K562 (cell line): ENCODE measurements around the gene B4GALT1. TPM values are rescaled to one million over a fixed set of nuclear protein-coding genes. Genes with fewer than 3 reads are reported as not detected.

Experiments
- ATAC-seq: fragments of 200-7000 bp; cut with Tn5 transposase; 3 replicates; pipeline ENCODE4 v1.9.1; 2020; ENCODE audit warnings: moderate library complexity
- BruUV-seq: library from RNA; stranded (reverse); fragments of 400-500 nt; replicated peaks from 2 replicates; lab custom pipeline; 2021; lab: Mats Ljungman, UMichigan
- CTCF ChIA-PET: fragments of 300-600 bp; formaldehyde crosslinking; extraction: SDS; loops from one replicate; lab custom pipeline; 2021; ENCODE audit warnings: low intra/inter-chr PET ratio; lab: Yijun Ruan, JAX
- POLR2A ChIA-PET: fragments of 300-600, 350-650 bp; sonication (Branson Sonifier 250); formaldehyde crosslinking; extraction: SDS; loops from one replicate; lab custom pipeline; 2021; ENCODE audit warnings: antibody characterized with exemption, inconsistent platforms; lab: Yijun Ruan, JAX
- DNase-seq, 4 experiments: peaks; one replicate each; pipeline versions ENCODE4 v3.0.0 to v3.0.0-alpha.2; 2011 to 2018; ENCODE audit warnings: low spot score in 3 of 4, mixed read lengths in 3 of 4; ENCODE audit errors: extremely low read depth in 1 of 4
- FAIRE-seq: peaks from 2 replicates; lab custom pipeline; 2011; peaks lifted over from hg19 to GRCh38; lab: Jason Lieb, UNC
- H2AFZ ChIP-seq: 2 replicates; pipeline ENCODE4 v1.6.0; 2011; ENCODE audit warnings: low read depth, low read length, control low read depth, inconsistent platforms
- H3K27ac ChIP-seq: fragments of 200-600 bp; 3 replicates; pipeline ENCODE4 v1.8.0; 2011; ENCODE audit warnings: low read depth, mild to moderate bottlenecking, control low read depth, inconsistent platforms, low read length, moderate library complexity, mixed read lengths; ENCODE audit errors: extremely low read depth
- H3K27me3 ChIP-seq, 2 experiments: fragments of 300-600 bp in 1 of 2; 2 replicates in 1 of 2; 3 replicates in 1 of 2; pipeline versions ENCODE4 v1.6.0 to v1.8.0; 2011; ENCODE audit warnings: inconsistent platforms in 2 of 2, low read length in 2 of 2, mild to moderate bottlenecking in 1 of 2, mixed read lengths in 1 of 2, moderate library complexity in 1 of 2; ENCODE audit not compliant: control insufficient read depth in 2 of 2, insufficient read depth in 2 of 2
- H3K36me3 ChIP-seq: fragments of 300-600 bp; 3 replicates; pipeline ENCODE4 v1.8.0; 2011; ENCODE audit warnings: mild to moderate bottlenecking, low read length, inconsistent platforms; ENCODE audit not compliant: control insufficient read depth, insufficient read depth
- H3K4me1 ChIP-seq, 2 experiments: fragments of 200-600 bp in 1 of 2; replicated peaks in 1 of 2; 2 replicates in 1 of 2; 3 replicates in 1 of 2; pipeline versions ENCODE4 v1.5.1 to v1.8.0; 2011; ENCODE audit warnings: inconsistent platforms in 2 of 2, low read length in 2 of 2, mild to moderate bottlenecking in 1 of 2, mixed read lengths in 1 of 2, moderate library complexity in 1 of 2; ENCODE audit not compliant: control insufficient read depth in 2 of 2, insufficient read depth in 2 of 2
- H3K4me2 ChIP-seq: 2 replicates; pipeline ENCODE4 v1.6.1; 2011; ENCODE audit warnings: low read length, control low read depth, inconsistent platforms, mixed read lengths; ENCODE audit not compliant: insufficient read depth
- H3K4me3 ChIP-seq: fragments of 200-600 bp; sonication (generic), shearing (Covaris generic); 2 replicates; pipeline ENCODE4 v1.5.1; 2016; ENCODE audit warnings: control low read depth, inconsistent platforms
- H3K79me2 ChIP-seq: fragments of 200-600 bp; 3 replicates; pipeline ENCODE4 v1.8.0; 2011; ENCODE audit warnings: low read length, inconsistent platforms; ENCODE audit not compliant: control insufficient read depth, insufficient read depth
- H3K9ac ChIP-seq, 2 experiments: 2 replicates each; pipeline versions ENCODE4 v1.6.0 to v1.6.1; 2011; ENCODE audit warnings: low read depth in 2 of 2, low read length in 2 of 2, control low read depth in 1 of 2, inconsistent platforms in 1 of 2, mild to moderate bottlenecking in 1 of 2, mixed read lengths in 1 of 2; ENCODE audit not compliant: insufficient read depth in 1 of 2
- H3K9me1 ChIP-seq: one replicate; pipeline ENCODE4 v1.6.0; 2011; ENCODE audit warnings: inconsistent platforms, mild to moderate bottlenecking, low read length, moderate library complexity; ENCODE audit not compliant: control insufficient read depth, insufficient read depth
- H3K9me3 ChIP-seq: replicated peaks from 2 replicates; pipeline ENCODE4 v1.5.1; 2011; ENCODE audit warnings: low read depth, low read length, inconsistent platforms; ENCODE audit not compliant: control insufficient read depth, insufficient read depth
- H4K20me1 ChIP-seq: replicated peaks from 2 replicates; pipeline ENCODE4 v1.6.1; 2011; ENCODE audit warnings: low read length, inconsistent platforms, mixed read lengths; ENCODE audit not compliant: control insufficient read depth, insufficient read depth
- MYC ChIP-seq, 2 experiments: fragments of 250-450 bp in 1 of 2; sonication (Bioruptor Pico) in 1 of 2; IDR thresholded peaks; 2 replicates each; pipeline versions ENCODE4 v1.5.1 to v1.6.1; 2012 to 2021; ENCODE audit warnings: low read depth in 2 of 2, borderline replicate concordance in 1 of 2, improper control_type of control experiment in 1 of 2, low read length in 1 of 2, mild to moderate bottlenecking in 1 of 2, moderate library complexity in 1 of 2
- PHB ChIP-seq: fragments of 250-450 bp; sonication (Bioruptor Pico); IDR thresholded peaks from 2 replicates; pipeline ENCODE4 v1.5.0; 2021
- PTTG1 ChIP-seq: fragments of 450-650 bp; IDR thresholded peaks from 2 replicates; pipeline ENCODE4 v1.6.1; 2016; ENCODE audit warnings: low read depth, mild to moderate bottlenecking, missing genetic modification characterization, missing compliant biosample characterization
- SIN3A ChIP-seq, 2 experiments: fragments of 150-350 bp in 1 of 2; IDR thresholded peaks; 2 replicates each; pipeline ENCODE4 v1.6.1; 2011 to 2016; ENCODE audit warnings: borderline replicate concordance in 2 of 2, low read depth in 2 of 2, low read length in 2 of 2, mild to moderate bottlenecking in 2 of 2, moderate library complexity in 2 of 2; ENCODE audit not compliant: control insufficient read depth in 1 of 2
- TAF1 ChIP-seq: IDR thresholded peaks from 2 replicates; pipeline ENCODE4 v1.6.1; 2011; ENCODE audit warnings: mild to moderate bottlenecking, low read length, moderate library complexity; ENCODE audit not compliant: insufficient read depth, control insufficient read depth, severe bottlenecking; ENCODE audit errors: extremely low read depth
- ZSCAN29 ChIP-seq: fragments of 450-650 bp; IDR thresholded peaks from 2 replicates; pipeline ENCODE4 v1.6.1; 2017
- WGBS: fragments of 100-300 bp; shearing (Covaris generic); methylation state at CpG from one replicate; pipeline ENCODE4 v1.1.6; 2016; ENCODE audit warnings: low coverage, mixed read lengths; ENCODE audit not compliant: insufficient coverage; ENCODE audit errors: missing lambda C conversion rate; 5-methylcytosine and 5-hydroxymethylcytosine counted together
- in situ Hi-C: fragments of 300-500 bp; cut with MboI; formaldehyde crosslinking; loops from 4 replicates; pipeline ENCODE4 v1.15.0; 2018; ENCODE audit warnings: inconsistent platforms, mixed read lengths
- intact Hi-C: fragments of 100-400 bp; cut with micrococcal nuclease; formaldehyde crosslinking; loops from 2 replicates; pipeline ENCODE4 v1.14.2; 2022
- polyA plus RNA-seq, 8 experiments: library from polyadenylated mRNA; depleted of rRNA in 4 of 8; stranded (reverse) in 5 of 8; unstranded in 3 of 8; fragments of >200 nt; fragmentation: Nextera tagmentation in 2 of 8; fragmentation: Illumina TruSeq in 1 of 8; extraction: Ambion mirVana in 2 of 8; extraction: Trizol in 1 of 8; gene quantifications; 2 replicates each; pipeline versions ENCODE4 v1.2.1 to v1.2.3, GENCODE V29; 2011 to 2014; ENCODE audit warnings: inconsistent platforms in 1 of 8, missing spikeins in 1 of 8
- total RNA-seq, 7 experiments: library from RNA; depleted of rRNA in 6 of 7; stranded (reverse); fragments of >200 nt in 6 of 7; fragmentation: Illumina TruSeq in 2 of 7; extraction: Trizol in 2 of 7; gene quantifications; 2 replicates each; pipeline versions ENCODE4 v1.2.1 to v1.2.3, GENCODE V29; 2011 to 2021; ENCODE audit warnings: low replicate concordance in 1 of 7
- TF ChIP-seq, protein P1 (sequence below), 2 experiments: fragments of 450-650 bp in 1 of 2; sonication (generic) in 1 of 2; formaldehyde crosslinking in 1 of 2; IDR thresholded peaks in 1 of 2; conservative IDR thresholded peaks in 1 of 2; 2 replicates each; pipeline versions ENCODE4 v1.6.1 to v1.8.1; 2016 to 2023; ENCODE audit warnings: mild to moderate bottlenecking in 2 of 2, moderate library complexity in 2 of 2, inconsistent platforms in 1 of 2, missing genetic modification reagents in 1 of 2

The B4GALT1 gene
- total and polyA plus RNA-seq, 9 of the 15 experiments (the other 6 are each of a cell fraction or from before 2014, with no cell fraction given), result 4.1 to 26.8 (median 7.1) TPM

- Histone ChIP-seq H3K4me1 (peaks cover 9 to 12% of the 10 kb centered on the region in 2 experiments; a peak in 4 of 5 replicates), H3K4me3 (no peak overlapping the region), H3K9ac (no peak overlapping the region), H3K9me1 (peaks cover 4% of the 10 kb centered on the region), H3K79me2 (peaks cover 24% of the 10 kb centered on the region), H3K27ac (no peak overlapping the region), H3K4me2 (no peak overlapping the region), H3K36me3 (peaks cover 32% of the 10 kb centered on the region; the same call in 2 of the 3 replicates), H3K9me3 (no peaks in the 10 kb centered on the region), H3K27me3 (no peaks in the 10 kb centered on the region), H2AFZ (no peak overlapping the region), H4K20me1 (peaks cover 22% of the 10 kb centered on the region; the same call in 1 of the 2 replicates)
- whole genome bisulfite sequencing, result 70% methylated on average over 6 of the region's 8 CpGs
- DNase-seq, result no peak
- no TSS peak for BruUV-seq
- POLR2A ChIA-PET, result interaction anchor here (0.6 to 2.0 kb wide), 4 partner anchors 9 to 644 kb away, joined by 3 to 7 read pairs (median 4); no protein-coding TSS in a partner anchor
- ATAC-seq, result no peak
- FAIRE-seq, result no peak
- CTCF ChIA-PET, result no interaction called here
- no peak for TF ChIP-seq PHB
- TF ChIP-seq, protein P1, sequence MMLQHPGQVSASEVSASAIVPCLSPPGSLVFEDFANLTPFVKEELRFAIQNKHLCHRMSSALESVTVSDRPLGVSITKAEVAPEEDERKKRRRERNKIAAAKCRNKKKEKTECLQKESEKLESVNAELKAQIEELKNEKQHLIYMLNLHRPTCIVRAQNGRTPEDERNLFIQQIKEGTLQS (IDR thresholded peaks at IDR 0.05), result peak; percentile 45
- TF ChIP-seq, protein P1 (CRISPR knock-in tag; conservative IDR thresholded peaks at IDR 0.05), result no peak
- intact Hi-C loops, result no loop called here
- in situ Hi-C loops, result no loop called here
Observed at GRCh38 chr9:33135470-33135958, 31.6 kb downstream of the B4GALT1 start.

DNA sequence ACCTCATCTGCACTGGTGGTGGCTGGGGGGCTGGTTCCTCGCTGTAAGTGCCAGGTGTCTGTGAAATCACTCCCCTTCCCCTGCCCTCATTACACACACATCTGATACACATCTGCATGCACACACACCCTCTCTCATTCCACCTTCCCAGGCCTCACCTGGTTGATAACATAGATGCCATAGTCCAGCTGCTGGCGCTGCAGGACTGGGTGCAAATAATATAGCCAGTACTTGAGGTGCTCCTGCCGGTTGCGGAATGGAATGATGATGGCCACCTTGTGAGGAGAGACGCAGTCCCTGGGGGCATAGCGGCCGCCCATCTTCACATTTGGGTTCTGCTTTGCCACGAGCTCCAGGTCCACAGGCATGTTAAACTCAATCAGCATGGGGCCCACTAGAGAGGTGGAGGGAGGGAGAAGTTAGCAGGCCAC, 32.1 kb downstream of the B4GALT1 start:
- Histone ChIP-seq H3K79me2 (peaks cover 21% of the 10 kb centered on the region), H3K9ac (no peak overlapping the region), H3K36me3 (peaks cover 36% of the 10 kb centered on the region; the same call in 2 of the 3 replicates), H3K9me1 (peaks cover 4% of the 10 kb centered on the region), H3K4me1 (peaks cover 7 to 12% of the 10 kb centered on the region in 2 experiments; a peak in 4 of 5 replicates), H2AFZ (no peak overlapping the region), H3K4me2 (no peak overlapping the region), H3K9me3 (no peaks in the 10 kb centered on the region), H4K20me1 (peaks cover 21% of the 10 kb centered on the region; the same call in 1 of the 2 replicates), H3K27me3 (no peaks in the 10 kb centered on the region), H3K27ac (no peak overlapping the region), H3K4me3 (no peak overlapping the region)
- ChIA-PET POLR2A (interaction anchor here (1.7 kb wide), 1 partner anchor 9 kb away, joined by 5 read pairs; no protein-coding TSS in a partner anchor), CTCF (no interaction called here)
- in situ Hi-C loops, result no loop called here
- intact Hi-C loops, result no loop called here
- DNase-seq (no peak), FAIRE-seq (no peak), ATAC-seq (no peak)
- 89% methylated on average over 8 of the region's 8 CpGs for WGBS
- no TSS peak for BruUV-seq
- TF ChIP-seq MYC (IDR thresholded peaks at IDR 0.05; ENCODE audit: low read depth, low read length) (no peak), MYC (CRISPR knock-in tag; IDR thresholded peaks at IDR 0.05; ENCODE audit: borderline replicate concordance, low read depth) (no peak), TAF1 (no peak), ZSCAN29 (no peak), PTTG1 (tag) (no peak), SIN3A (IDR thresholded peaks at IDR 0.05; ENCODE audit: borderline replicate concordance in 2 of 2, control insufficient read depth in 1 of 2, low read depth in 2 of 2, low read length in 2 of 2) (no peak)
